HG03521 (cell line): Measurements from ENCODE around the gene ATXN7.

ENCODE experiments used
- ATAC-seq: cut with Tn5 transposase; IDR thresholded peaks from one replicate; pipeline ENCODE4 v1.9.1; 2021; ENCODE audit warnings: mild to moderate bottlenecking, moderate library complexity; ENCODE audit not compliant: unreplicated experiment

ATXN7 gene

GRCh38 chr3:64039332-64039731 lies 175.7 kb downstream of the ATXN7 start:
- no peak for ATAC-seq

GRCh38 chr3:64039981-64040733 lies 176.5 kb downstream of the ATXN7 start:
- ATAC-seq: no peak

DNA sequence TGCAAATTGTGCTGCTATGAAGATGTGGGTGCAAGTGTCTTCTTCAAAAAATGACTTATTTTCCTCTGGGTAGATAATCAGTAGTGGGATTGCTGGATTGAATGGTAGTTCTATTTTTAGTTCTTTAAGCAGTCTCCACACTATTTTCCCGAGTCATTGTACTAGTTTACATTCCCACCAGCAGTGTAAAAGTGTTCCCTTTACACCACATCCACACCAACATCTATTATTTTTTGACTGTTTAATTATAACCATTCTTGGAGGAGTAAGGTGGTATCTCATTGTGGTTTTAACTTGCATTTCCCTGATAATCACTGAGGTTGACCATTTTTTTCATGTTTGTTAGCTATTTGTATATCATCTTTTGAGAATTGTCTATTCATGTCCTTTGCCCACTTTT lies 179.3 kb downstream of the ATXN7 start:
- no peak for ATAC-seq

DNA sequence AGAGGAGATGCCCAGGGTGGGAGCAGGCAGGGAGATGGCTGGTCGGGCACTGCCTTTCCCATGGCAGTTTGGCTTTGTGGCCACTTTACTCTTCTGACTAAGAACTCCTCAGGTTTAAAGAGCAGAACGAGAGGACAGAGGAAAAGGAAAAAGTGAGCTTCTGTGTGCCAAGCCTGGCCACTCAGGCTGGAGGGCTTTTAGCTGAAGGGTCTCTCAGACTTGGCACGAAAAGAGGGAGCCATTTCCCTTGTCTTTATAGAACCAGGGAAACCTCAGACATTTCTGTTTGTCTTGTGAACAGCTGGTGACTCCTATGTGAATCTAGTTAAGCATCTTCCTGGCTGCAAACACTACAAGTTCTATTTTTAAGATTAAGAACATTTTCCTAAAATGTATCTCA lies 182.9 kb downstream of the ATXN7 start:
- no peak for ATAC-seq

DNA sequence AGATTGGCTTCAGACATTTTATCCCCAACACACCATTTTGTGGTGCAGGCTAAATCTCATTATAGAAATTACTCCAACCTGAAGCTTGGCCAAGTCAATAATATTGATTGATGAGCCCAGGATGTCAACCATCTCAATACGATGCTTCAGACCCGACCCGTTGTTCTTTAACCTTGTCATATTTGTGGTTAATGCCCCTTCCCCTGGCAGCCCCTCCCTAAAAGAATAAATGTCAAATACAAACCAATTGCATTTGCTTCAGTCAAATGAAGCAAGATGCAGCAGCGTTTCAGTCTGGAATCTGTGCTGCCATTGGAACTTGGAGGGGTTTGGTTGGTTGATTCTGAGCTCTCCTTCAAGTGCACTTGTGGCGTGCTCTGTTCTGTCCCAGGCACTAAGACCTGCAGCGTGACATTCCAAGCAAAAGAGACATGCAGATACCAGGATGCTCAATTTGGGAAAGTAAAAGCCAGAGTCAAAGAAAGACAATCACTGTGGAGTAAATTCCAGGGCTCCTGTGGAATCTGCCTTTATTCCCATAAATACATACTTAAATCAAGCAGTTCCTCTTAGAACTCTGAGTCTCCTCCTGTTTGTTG lies 183.4 kb downstream of the ATXN7 start:
- ATAC-seq: no peak

- ATAC-seq: no peak
These were observed 184.1 kb downstream of the ATXN7 start for GRCh38 chr3:64047787-64048186.

DNA sequence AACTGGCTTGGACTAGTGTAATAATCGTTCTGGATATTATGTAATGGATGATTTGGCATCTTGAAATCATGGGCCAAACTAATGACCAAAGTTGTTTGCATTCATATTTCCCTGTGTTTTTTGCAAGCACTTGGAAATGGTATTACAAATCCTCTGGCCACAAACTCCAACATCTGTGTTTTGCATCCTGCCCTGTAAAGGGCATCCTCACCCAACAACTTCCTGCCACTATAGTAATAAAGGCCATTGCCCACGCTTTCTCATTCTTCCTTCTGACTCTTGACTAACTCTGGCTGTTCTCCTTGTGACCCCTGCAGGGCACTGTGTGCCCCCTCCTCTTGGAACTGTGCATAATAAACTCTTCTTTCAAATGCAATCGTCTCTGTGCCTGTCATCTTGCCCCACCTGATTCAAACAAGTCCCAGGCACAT lies 185.0 kb downstream of the ATXN7 start:
- ATAC-seq: no peak

- no peak for ATAC-seq
These were observed 185.5 kb downstream of the ATXN7 start for GRCh38 chr3:64049136-64049535.

DNA sequence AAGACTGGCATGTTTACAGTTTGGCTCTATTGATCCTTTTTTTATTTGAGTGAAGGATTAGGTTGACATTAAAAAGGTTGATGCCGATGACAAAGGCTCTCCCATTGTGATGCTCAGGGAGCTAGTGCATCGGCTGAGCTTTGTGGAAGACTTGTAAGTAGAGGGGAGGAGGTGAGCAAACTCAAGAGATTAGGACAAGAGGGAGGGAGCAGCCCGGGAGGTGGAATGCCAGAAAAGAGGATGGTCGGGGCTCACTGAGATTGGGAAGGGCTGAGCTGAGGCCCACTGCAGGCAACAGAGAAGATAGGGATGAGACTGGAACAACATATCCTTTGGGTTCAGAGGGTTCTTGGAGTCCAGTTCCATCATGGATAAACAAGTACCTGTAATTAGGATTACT lies 186.2 kb downstream of the ATXN7 start:
- no peak for ATAC-seq
